Vagina (tissue), 2 donors: Measurements from ENCODE around the gene LPCAT1. TPM values are rescaled to one million over a fixed set of nuclear protein-coding genes. Genes with fewer than 3 reads are reported as not detected.
A peak's percentile ranks its signal among the peaks of the same experiment; 100 is the strongest.

ENCODE experiments used
- DNase-seq, 2 donors: peaks; one replicate each; pipeline ENCODE4 v3.0.0-alpha.2; 2017; ENCODE audit errors: extremely low spot score in 2 of 2
- H3K27ac ChIP-seq: fragments of 200-600 bp; sonication (generic); one replicate; pipeline ENCODE4 v1.5.1; 2019
- H3K27me3 ChIP-seq: fragments of 200-600 bp; sonication (generic); one replicate; pipeline ENCODE4 v1.5.1; 2019
- H3K36me3 ChIP-seq, 2 donors: fragments of 200-600 bp; sonication (generic); one replicate each; pipeline ENCODE4 v1.5.1; 2017 to 2019
- H3K4me1 ChIP-seq: fragments of 200-600 bp; sonication (generic); one replicate; pipeline ENCODE4 v1.5.1; 2019
- H3K4me3 ChIP-seq, 2 donors: fragments of 200-600 bp; sonication (generic); 1 replicate in 1 of 2; 2 replicates in 1 of 2; pipeline ENCODE4 v1.5.1; 2016 to 2019
- H3K9me3 ChIP-seq: fragments of 200-600 bp; sonication (generic); one replicate; pipeline ENCODE4 v1.5.1; 2019
- CTCF ChIP-seq, 3 experiments: fragments of 450-650 bp in 2 of 3; fragments of 200-600 bp in 1 of 3; sonication (generic) in 1 of 3; IDR thresholded peaks; one replicate each; pipeline ENCODE4 v1.5.1; 2017 to 2019; ENCODE audit warnings: antibody characterized with exemption in 3 of 3, mild to moderate bottlenecking in 2 of 3, moderate library complexity in 2 of 3
- POLR2A ChIP-seq, 2 donors: fragments of 450-650 bp; IDR thresholded peaks; one replicate each; pipeline ENCODE4 v1.6.1; 2017; ENCODE audit warnings: antibody characterized with exemption in 2 of 2, mild to moderate bottlenecking in 2 of 2, moderate library complexity in 2 of 2
- POLR2AphosphoS5 ChIP-seq, 2 donors: sonication (generic); formaldehyde crosslinking; IDR thresholded peaks; one replicate each; pipeline ENCODE4 v1.9.0; 2017; ENCODE audit warnings: antibody characterized with exemption in 2 of 2, mild to moderate bottlenecking in 2 of 2, low read depth in 1 of 2; ENCODE audit not compliant: insufficient read depth in 1 of 2
- intact Hi-C: fragments of 100-400 bp; cut with DNase I; formaldehyde crosslinking; loops from one replicate; pipeline ENCODE4 v1.15.1; 2023
- total RNA-seq: library from RNA; depleted of rRNA; stranded (reverse); fragments of >200 nt; gene quantifications from one replicate; pipeline ENCODE4 v1.2.3, GENCODE V29; 2016

LPCAT1 gene
- total RNA-seq, 1 donor from 2014 or later: 29.7 TPM

DNA sequence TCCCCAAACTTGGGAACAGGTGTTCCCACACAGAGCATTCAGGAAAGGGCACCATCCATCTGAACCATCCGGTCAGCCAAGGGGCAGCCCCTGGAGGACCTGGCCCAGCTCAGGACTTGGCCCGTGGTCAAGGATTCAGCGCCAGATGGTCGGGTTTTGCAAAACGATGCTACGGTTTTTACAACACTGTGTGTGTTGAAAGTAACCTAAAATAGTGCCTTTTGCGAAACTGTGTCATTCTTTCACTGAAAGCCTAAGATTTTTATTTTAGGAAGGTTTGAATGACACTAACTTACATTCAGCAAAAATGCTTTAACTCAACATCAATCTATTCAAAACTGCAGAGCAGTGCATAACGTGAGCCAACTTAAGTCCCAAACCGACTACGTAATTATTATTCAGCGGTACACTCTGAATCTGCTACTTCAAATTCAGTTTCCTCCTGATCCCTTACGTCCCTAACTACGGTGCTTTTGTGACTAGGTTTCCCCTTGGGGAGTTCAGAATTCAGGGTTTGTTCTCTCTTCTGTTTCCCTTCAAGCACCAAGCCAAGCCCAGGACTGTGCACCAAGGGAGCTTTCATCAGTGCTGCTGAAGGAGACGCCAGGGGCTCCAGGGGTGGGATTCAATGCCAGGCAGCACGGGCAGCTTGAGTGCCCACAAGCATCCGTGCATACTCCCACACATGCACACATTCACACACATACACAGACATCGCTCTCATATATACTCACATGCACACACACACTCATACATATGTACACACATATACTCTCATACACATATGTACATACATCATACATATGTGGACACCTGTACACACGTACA, 25.8 kb downstream of the LPCAT1 start:
- H3K4me1 ChIP-seq: peaks cover 46% of the 10 kb centered on the region
- TF ChIP-seq POLR2A (IDR thresholded peaks at IDR 0.05) (no peak), CTCF (IDR thresholded peaks at IDR 0.05) (no peak), POLR2AphosphoS5 (IDR thresholded peaks at IDR 0.05; ENCODE audit: insufficient read depth in 1 of 2, low read depth in 1 of 2) (peak in 1 of 2 donors; percentile 16)
- DNase-seq: no peak
- H3K4me3 ChIP-seq: no peak overlapping the region
- H3K36me3 ChIP-seq: peaks cover 0 to 14% of the 10 kb centered on the region in 2 donors
- no peak overlapping the region for H3K27ac ChIP-seq
- no peaks in the 10 kb centered on the region for H3K27me3 ChIP-seq
- no peaks in the 10 kb centered on the region for H3K9me3 ChIP-seq
- intact Hi-C loops: no loop called here

DNA sequence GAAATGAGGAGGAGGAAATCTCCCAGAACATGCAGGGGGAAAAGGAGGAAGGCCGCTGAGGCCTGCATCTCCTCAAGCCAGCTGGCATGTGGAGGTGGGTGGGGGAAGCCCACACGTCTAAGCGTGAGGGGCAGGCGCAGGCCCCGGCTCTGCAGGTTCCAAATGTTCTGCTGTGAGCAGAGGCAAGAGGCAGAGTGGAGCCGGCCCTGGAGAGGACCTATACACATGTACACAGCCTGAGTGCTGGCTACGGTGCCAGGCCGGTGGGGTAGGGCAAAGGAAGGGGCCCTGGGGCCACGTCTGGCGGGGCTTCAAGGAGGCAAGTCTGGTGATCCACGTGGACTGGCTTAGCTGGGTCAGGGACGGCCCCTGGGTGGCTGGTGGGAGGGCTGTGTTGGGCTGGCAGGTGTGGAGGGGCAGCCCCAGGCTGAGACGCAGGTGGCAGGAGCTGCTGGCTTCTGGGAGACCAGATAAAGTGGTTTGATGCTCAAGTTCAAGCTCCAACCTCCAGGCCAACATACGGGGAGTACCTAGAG, 26.4 kb downstream of the LPCAT1 start:
- TF ChIP-seq CTCF (IDR thresholded peaks at IDR 0.05) (no peak), POLR2AphosphoS5 (IDR thresholded peaks at IDR 0.05; ENCODE audit: insufficient read depth in 1 of 2, low read depth in 1 of 2) (no peak), POLR2A (IDR thresholded peaks at IDR 0.05) (no peak)
- DNase-seq: no peak
- Histone ChIP-seq H3K4me3 (no peak overlapping the region), H3K27me3 (no peaks in the 10 kb centered on the region), H3K4me1 (peaks cover 40% of the 10 kb centered on the region), H3K9me3 (no peaks in the 10 kb centered on the region), H3K36me3 (peaks cover 0 to 19% of the 10 kb centered on the region in 2 donors), H3K27ac (no peak overlapping the region)
- intact Hi-C loops: no loop called here

DNA sequence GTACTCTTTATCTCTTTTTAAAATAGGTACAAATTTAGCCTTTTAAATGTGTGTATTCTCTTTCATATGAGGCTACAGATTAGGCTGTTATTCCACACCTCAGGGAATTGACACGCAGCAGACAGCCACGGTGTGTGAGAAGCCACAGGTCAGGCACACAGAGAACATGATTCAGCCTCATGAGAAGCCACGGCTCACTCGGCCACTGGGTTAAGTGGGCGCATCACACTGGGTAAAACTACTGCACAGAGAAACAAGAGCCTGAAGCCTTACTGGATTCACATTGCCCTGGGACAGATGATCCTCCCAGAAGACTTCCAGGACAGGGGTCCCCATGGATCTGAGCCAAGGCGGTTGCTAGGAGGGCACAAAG, 28.2 kb downstream of the LPCAT1 start:
- Histone ChIP-seq H3K36me3 (peaks cover 0 to 30% of the 10 kb centered on the region in 2 donors), H3K4me1 (peaks cover 22% of the 10 kb centered on the region), H3K27ac (no peak overlapping the region), H3K4me3 (no peak overlapping the region), H3K9me3 (no peaks in the 10 kb centered on the region), H3K27me3 (no peaks in the 10 kb centered on the region)
- no peak for DNase-seq
- TF ChIP-seq POLR2AphosphoS5 (IDR thresholded peaks at IDR 0.05; ENCODE audit: insufficient read depth in 1 of 2, low read depth in 1 of 2) (no peak), POLR2A (IDR thresholded peaks at IDR 0.05) (no peak), CTCF (IDR thresholded peaks at IDR 0.05) (no peak)
- intact Hi-C loops: no loop called here

- H3K27me3 ChIP-seq: no peaks in the 10 kb centered on the region
- intact Hi-C loops: no loop called here
- H3K27ac ChIP-seq: no peak overlapping the region
- no peak overlapping the region for H3K4me3 ChIP-seq
- no peak for DNase-seq
- no peaks in the 10 kb centered on the region for H3K9me3 ChIP-seq
- peaks cover 0 to 32% of the 10 kb centered on the region in 2 donors for H3K36me3 ChIP-seq
- peaks cover 17% of the 10 kb centered on the region for H3K4me1 ChIP-seq
- TF ChIP-seq CTCF (IDR thresholded peaks at IDR 0.05): no peak
- TF ChIP-seq POLR2A (IDR thresholded peaks at IDR 0.05): no peak
- TF ChIP-seq POLR2AphosphoS5 (IDR thresholded peaks at IDR 0.05; ENCODE audit: insufficient read depth in 1 of 2, low read depth in 1 of 2): no peak
These were observed 28.8 kb downstream of the LPCAT1 start for GRCh38 chr5:1494780-1495524.
